Measurements from ENCODE around the gene C4orf17.

GRCh38 chr4:99463566-99463965 lies 47.3 kb upstream of the C4orf17 start:
- no peak for TF ChIP-seq CTCF (IDR thresholded peaks at IDR 0.05)
- no peak for TF ChIP-seq MEF2A (IDR thresholded peaks at IDR 0.05; ENCODE audit: borderline replicate concordance, low read depth)
- no peak for TF ChIP-seq JUND (IDR thresholded peaks at IDR 0.05)
- TF ChIP-seq NFIC (IDR thresholded peaks at IDR 0.05; ENCODE audit: borderline replicate concordance), result no peak
- no peak for TF ChIP-seq RAD21 (IDR thresholded peaks at IDR 0.05; ENCODE audit: low read length)
- TF ChIP-seq USF2 (IDR thresholded peaks at IDR 0.05; ENCODE audit: borderline replicate concordance, low read depth, low read length), result no peak
- TF ChIP-seq USF1 (IDR thresholded peaks at IDR 0.05; ENCODE audit: borderline replicate concordance, low read depth), result no peak

Data from SK-N-SH (cell line).